ENCODE data around the gene TCOF1.
"Not testable (repeated sequence)": the region's sequence is repeated elsewhere in the genome, so short reads cannot be mapped to it uniquely, and the experiment has no call there.

Gene TCOF1

DNA sequence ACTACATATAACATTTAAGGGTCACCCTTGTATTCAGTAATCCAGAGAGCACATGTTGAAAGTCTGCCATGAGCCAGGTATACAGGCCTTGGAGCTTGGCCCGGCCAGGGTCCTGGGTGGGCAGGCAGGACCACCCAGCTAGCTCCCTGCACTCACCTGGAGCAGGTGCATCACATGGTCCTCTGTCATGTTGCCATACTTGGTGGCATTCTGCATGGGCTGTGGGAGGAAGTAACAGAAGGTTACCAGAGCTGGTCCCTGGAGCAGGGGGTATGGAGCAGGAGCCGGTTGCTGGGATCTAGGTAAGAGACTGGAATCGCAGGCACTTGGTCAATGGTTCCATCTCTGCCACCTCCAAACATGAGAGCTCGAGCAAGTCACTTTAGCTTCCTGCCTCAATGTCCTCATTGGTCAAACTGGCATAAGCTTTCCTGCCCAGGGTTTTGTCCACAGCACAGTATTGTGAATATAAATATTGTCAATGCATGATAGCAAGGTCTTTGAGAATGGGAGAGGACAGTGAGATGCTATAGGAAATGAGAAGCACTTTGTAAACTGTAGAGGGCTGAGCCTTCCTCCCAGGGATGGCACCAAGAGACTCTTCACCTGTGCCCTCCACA is 48.7 kb downstream of the TCOF1 start:
- no peak for DNase-seq (ENCODE audit: low spot score)

DNA sequence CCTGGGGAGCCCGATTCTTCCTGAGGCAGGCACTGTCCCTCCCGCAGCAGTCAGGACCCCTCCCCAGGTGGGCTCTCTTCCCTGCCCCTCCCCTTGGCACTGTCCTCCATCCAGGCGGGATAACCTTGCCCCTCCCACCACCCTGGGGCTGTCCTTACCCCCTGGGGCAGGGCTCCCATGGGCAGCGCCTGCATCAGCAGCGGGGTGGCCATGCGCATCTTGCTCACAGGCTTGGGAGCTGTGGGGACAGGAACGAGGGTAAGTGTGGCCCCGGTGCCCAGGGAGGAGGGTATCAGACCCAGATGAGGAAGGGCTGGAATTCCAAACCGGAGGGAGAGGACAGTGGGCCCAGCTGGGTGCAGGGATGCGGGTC is 49.2 kb downstream of the TCOF1 start:
- no peak for DNase-seq (ENCODE audit: low spot score)

DNA sequence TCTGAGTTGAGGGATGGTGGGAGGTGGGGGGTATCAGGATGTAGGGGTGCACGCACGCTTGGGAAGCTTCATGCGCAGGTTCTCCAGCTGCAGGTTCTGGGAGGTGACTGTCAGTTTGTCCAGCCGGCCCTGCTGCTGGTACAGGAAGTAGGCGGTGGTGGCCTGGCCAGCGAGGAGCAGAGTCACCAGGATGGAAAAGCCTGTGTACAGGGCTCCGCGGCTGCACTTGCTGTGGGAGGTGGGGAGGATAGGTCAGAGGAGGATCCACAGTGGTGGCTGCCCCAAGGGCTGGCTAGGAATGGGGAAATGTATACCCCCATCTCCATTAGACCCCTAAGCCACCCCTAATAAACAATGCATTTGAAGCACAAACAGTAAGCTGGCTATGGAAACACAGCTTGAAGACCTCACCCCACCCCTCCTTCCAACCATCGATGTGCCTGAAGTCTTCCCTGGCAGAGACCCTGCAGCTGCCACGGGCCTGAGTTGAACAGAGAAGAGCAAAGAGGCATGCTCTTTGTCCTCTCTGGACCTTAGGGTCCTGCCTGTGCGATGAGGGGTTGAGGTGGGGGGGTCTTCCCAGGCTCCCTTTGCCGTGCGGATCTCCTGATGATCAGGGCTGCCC is 49.7 kb downstream of the TCOF1 start:
- no peak for DNase-seq (ENCODE audit: low spot score)

DNA sequence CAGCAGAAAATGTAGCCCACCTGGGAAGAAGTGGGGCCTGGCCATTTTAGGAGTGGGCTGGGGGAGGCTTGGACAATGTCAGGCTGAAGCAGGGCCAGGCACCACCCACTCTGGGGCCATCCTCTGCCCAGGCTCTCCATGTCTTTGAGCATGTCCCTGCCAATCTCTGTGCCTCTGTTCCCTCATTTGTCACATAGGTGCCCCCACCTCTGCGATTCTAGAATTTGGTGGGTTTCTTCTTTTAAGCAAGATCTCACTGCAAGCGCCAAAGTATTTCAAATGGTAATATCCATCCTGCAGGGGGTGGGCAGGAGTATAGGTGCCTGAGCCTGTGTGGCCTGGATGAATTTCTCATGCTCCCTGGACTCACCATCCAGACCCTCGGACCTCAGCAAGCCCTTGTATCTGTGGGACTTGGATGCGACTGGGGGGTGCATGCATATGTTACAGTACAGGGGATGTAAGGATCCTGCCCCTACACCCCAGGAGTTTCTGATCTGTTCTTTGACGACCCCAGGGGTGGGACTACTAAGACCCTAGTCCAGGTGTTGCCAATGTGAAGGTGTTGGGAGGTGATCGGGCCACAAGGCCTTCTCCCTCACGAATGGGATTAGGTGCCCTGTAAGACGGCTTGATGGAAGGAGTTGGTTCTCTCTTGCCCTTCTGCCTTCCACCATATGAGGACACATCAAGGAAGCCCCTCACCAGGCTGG is 50.9 kb downstream of the TCOF1 start:
- no peak for DNase-seq (ENCODE audit: low spot score)

DNA sequence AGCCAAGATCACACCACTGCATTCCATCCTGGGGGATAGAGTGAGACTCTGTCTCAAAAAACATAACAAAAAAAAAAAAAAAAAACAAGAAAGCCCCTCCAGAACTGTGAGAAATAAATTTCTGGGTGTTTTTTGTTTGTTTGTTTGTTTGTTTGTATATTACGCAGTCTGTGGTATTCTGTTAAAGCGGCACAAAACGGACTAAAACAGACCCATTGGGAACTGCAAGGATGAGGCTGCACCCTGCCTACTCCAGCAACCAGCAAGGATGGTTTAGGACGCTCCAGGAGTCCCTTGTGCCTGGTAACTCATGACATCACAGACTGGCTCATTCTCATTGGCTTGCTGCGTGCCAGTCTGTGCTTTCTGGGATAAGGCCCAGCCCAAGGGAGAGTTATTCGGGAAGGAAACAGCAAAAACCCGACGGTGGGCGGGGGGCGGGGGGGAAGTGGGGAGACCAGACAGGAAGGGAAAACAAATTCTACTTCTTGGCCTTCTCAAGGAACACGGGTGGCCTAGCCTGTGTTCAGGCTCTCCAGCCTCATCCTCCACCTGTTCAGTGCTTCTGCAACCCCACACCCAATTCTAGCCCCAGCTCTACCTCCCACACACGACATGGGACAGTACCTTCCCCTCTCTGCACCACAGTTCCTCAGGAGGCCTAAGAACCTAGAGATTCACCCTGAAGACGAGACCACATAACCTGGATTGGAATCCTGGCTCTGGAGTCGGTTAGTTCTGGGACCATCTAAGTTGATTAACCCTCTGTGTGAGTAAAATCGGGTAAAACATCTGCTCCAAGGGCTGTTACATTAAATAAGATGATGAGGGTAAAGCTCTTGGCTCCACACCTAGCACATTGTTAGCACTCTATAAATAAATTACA is 52.4 kb downstream of the TCOF1 start:
- peak; percentile 76 for DNase-seq (ENCODE audit: low spot score)

DNA sequence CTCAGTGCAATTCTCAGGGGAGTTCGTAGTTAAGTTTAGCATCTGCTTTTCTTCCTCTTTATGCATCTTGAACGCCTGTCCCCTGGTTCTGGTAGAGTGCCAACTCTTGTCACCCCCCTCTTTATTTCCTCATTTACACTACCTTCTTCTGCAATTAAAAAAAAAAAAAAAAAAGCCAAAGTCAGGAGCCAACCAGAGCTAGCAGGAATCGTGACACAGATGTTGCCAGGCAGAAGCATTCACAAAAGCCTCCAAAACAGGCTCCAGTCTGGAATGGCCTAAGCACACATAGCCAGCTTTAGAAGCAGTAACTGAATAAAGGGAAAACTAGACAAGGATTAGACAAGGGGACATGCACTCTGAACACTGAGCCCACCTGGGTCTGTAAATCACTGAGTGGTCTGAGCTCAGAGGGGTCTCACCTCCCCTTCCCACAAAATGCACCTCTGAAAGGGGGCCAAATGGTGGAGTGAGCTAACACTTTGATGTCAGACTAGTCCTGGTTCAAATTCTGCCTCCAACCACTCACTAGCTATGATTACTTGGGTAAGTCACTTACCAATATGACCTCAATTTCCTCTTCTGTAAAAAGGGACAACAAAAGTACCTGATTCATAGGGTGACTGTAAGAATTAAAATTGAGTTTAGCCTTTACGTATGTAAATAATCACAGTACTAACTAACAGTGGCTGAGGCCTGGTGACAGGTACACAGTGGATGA is 53.2 kb downstream of the TCOF1 start:
- DNase-seq (ENCODE audit: low spot score): peak; percentile 42

DNA sequence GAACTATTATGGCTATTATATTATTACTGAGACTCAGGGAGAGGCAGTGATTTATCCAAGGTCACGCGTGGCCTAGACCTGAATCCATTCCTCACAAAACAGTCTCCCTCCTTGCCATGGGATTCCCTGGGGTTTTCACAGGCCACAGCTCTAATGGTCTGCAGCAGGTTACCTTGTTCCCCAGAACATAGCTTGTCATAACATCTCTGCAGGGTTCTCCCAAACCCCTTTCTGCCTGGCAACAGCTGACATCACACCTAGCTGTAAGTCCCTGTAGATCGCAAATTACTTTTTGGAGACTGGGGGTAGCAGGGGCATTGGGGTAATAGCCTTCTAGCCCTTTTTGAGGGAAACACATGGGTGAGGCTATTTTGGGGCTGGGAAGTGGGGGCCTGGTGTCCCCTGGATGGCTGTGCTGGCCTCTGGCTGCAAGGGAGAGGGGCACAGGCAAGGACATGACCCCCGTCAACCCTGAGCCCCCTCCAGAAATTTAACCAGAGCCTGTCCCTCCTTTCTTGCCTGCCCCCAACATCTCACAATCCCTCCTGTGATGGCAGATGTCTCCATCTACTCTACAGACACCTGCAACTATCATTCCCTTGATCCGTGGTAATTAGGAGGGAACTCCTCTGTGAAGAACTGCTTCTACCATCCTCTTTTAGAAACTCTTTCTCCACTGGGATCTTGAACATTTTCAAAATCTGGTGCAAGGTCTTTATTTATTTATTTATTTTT is 53.9 kb downstream of the TCOF1 start:
- DNase-seq (ENCODE audit: low spot score): no peak

DNA sequence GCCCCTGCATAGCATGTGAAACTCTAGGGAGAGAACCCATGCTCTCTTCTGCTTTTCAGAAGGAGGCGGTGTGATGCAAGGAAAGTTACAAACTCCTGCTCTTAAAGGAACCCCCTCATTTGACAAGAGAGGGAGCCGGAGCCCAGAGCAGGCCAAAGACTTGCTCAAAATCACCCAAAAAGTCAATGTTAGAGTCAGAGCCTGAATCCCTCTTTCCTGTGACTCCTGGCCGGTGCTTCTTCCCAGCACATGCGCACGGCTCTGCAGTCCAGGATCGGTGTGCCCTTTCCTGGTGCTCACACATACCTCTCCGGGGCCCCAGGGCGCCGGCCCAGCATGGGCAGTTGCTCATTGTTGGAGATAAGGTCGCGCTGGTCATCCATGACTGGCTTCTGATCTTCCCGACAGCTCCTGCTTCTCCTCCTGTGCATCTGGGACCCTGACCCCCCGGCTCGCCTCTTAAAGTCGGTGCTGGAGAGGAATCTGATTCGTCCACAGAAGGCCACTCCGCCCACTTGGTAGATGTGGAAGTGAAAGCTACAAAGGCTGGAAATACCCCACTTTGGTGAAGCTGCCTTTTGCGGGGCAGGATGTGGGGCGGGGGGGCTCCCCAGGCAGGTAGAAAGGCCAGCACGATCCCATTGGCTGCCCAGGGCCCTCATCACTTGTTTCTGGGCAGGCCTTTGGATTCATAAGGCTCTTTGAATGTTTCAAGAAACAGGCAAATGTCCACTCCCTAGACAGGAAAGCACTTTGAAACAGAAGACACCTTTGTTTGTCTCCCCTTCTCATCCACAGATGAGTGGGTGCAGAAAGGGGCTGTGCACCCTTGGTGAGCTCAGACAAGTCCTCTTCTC is 55.0 kb downstream of the TCOF1 start, which contains the start of gene CD74:
Gene CD74, minus strand, starts transcription at position 592 of the 857 bp plus-strand sequence. Its CDS starts 161 bp downstream, at position 431.
- DNase-seq (ENCODE audit: low spot score): no peak

DNA sequence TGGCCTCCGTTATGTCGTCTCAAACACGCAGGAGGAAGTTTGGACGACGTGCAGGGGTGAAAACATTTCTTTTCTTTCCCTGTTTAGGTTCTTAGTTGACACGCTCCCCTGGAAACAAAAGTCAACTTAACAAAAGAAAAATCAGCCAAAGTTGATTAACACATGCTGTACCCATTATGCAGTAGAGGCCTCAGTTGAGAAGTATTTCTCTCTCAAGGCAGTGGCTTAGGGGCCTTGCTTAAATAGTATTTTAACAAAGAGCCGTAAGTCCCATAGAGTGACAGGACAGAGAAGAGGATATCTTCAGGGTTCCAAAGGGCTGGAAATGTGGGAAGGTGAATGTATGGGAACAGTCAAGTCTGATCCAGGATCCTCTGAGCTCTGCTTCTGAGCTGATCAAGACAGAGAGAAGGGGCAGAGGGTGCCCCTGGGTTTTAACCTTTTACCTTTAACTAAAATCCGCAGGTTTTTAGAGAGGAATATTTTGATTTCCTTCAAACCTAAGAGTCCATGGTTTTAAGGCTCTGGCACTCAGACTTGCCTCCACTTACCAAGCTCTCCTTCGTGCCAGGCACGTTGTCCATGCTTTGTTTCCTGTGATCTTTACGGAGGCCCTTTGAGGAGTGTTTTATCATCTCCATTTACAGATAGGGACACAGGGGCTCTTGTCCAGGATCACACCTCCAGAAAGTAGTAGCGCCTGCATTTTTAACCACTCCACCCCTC is 55.8 kb downstream of the TCOF1 start:
- no peak for DNase-seq (ENCODE audit: low spot score)

DNA sequence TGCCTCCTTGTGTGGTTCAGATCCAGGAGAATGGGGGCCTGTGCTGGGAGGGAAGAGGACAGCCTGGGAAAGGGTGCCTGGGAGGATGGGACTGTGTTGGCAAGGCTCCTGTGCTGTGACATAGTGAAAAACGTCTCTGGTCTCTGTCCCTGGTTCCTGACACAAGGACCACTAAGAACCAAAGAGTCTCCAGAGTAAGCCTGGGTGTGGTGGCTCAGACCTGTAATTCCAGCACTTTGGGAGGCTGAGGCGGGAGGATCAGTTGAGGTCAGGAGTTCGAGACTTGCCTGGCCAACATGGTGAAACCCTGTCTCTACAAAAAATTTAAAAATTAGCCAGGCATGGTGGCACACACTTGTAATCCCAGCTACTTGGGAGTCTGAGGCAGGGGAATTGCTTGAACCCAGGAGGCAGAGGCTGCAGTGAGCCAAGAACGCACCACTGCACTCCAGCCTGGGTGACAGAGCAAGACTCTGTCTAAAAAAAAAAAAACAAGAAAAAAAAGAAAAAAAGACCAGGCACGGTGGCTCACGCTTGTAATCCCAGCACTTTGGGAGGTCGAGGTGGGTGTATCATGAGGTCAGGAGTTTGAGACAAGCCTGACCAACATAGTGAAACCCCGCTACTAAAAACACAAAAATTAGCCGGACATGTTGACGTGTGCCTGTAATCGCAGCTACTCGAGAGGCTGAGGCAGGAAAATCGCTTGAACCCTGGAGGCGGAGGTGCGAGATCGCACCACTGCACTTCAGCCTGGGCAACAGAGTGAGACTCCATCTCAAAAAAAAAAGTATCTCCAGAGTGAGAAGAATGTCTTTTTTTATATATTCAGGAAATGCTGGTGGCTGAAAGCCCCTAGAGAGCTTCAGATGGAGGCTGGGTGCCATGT is 56.6 kb downstream of the TCOF1 start:
- DNase-seq (ENCODE audit: low spot score): not testable (repeated sequence)

DNA sequence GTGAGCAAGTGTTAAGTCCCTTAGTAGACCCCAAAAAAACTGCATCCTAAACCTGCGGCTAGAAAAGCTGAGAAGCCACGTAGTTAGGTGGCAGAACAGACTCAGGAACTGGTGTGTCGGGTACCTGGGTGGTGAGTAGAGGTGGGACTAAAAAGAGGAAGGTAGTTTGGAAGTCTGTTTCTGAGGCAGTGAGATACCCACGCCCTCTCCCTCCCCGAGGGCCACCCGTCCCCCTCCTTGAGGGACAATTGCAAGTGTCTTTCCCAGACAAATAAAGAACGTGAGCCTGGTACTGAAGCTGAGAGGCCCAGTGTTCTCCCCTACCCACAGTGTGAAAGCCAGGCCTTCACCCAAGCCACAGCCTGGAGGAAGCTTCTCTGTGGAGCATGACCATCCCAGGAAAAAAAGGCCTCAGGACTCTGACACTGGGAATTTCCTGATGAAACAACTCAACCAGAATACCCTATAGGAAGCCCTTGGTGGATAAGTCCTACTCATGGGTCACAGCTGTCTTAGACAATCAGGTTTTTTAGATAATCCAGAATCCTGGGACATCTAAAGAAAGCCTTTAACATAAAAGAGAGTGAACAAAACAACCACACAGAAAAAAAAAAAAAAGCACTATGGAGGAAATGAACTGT is 62.3 kb downstream of the TCOF1 start:
- no peak for DNase-seq (ENCODE audit: low spot score)

DNA sequence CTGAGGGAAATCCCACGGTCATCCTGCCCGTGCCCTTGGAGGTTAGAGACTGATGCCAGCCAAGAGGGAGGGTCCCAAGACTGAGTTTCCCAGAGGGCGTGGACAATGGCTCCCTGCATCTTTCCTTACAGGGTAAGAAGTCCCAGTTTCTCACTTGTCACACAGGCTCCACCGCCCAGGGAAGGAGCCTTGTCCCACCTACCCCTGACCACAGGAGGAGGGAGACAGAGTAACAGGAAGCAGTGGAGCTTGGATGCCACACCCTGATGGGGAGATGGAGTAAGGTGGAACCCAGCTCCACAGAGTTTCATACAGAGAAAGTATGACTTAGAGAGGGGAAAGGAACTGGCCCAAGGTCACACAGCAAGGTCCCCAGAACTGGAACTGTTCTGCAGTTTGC is 64.6 kb downstream of the TCOF1 start:
- no peak for DNase-seq (ENCODE audit: low spot score)

DNA sequence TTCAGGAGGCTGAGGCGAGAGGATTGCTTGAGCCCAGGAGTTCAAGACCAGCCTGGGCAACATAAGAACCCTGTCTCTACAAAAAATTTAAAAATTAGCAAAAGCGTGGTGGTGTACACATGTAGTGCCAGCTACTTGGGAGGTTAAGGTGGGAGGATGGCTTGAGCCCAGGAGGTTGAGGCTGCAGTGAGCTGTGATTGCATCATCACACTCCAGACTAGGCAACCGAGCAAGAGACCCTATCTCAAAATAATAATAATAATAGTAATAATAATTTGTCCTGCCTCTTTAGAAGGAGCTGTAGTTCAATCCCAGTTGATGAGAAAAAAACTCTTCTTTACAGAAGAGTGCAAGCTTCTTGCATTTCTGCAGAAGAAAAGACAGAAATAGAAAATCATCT is 65.3 kb downstream of the TCOF1 start:
- no peak for DNase-seq (ENCODE audit: low spot score)

DNA sequence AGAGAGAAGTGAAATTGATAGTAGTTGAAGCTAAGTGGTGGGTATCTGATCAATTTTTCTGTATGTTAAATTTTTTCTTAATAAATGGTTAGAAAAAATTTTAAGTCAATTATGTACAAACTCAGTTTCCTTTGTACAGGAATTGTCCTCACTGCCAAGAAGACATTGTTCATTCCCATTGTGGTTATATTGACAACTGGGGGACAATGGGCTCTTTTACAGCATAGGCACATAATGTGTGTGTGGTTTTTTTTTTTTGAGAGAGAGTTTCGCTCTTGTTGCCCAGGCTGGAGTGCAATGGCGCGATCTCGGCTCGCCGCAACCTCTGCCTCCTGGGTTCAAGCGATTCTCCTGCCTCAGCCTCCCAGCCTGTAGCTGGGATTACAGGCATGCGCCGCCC is 68.7 kb downstream of the TCOF1 start:
- DNase-seq (ENCODE audit: low spot score): not testable (repeated sequence)

DNA sequence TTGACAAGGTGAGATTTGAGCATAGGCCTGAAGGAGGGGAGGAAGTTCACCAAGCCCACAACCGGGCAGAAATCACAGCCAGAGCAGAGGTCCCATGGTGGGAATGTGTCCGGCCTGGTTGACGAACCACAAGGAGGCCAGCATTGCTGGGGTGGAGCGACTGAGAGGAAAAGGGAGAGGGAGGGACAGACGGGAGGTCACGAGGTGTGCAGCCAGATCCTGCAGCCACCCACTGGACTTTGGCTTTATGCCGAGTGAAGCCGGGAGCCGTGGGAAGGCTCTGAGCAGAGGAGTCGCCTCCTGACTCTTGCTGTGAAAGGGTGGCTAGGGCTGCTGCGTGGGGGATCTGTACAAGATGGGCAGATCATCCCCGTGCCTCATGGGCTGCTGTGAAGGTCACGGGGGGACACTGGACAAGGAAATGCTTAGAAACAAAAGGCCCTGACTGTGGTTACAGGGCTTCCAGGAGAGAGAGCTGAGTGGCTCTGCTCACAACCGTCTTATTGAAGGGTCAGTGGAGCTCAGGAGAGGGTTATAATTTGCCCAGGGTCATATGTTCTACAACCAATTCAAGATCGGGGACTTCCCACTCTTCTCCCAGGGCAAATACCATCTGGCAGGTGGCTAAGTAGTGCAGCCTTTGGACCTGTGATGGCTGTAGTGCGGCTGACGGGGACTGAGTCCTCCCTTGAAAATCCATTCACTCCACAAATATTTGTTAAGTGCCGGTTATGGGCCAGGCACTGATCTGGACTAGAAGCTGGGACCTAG is 70.8 kb downstream of the TCOF1 start:
- DNase-seq (ENCODE audit: low spot score): peak; percentile 58

DNA sequence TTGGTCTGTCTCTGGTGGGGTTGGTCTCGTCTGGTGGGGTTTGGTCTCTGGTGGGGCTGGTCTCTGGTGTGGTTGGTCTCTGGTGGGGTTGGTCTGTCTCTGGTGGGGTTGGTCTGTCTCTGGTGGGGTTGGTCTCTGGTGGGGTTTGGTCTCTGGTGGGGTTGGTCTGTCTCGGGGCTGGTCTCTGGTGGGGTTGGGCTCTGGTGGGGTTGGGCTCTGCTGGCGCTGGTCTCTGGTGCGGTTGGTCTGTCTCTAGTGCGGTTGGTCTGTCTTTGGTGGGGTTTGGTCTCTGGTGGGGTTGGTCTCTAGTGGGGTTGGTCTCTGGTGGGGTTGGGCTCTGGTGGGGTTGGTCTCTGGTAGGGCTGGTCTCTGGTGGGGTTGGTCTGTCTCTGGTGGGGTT is 71.5 kb downstream of the TCOF1 start:
- DNase-seq (ENCODE audit: low spot score): no peak

DNA sequence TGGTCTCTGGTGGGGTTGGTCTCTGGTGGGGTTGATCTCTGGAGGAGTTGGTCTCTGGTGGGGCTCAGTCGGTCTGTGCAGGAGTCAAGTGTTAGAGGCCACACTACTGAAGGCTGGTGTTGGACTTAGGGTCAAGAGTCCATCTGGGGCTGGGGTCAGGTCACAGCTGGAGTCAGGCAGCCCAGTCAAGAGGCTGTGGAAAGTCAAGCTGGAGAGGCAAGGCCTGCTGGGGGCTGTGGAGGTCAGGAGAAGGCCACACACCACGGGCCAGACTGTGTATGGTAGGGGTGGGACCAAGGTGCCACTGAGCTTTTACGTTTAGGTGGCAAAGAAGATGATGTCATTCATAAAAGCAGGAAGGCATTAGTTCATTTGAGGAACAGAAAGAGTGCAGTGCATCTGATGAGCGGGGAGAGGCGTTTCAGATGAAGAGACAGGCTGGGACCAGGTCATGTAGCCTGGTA is 71.9 kb downstream of the TCOF1 start:
- no peak for DNase-seq (ENCODE audit: low spot score)
